Prostate gland (tissue), 2 donors: Measurements from ENCODE around the gene EEFSEC. TPM values are rescaled to one million over a fixed set of nuclear protein-coding genes. Genes with fewer than 3 reads are reported as not detected.

ENCODE experiments used
- DNase-seq: peaks from one replicate; pipeline ENCODE4 v3.0.0-alpha.2; 2019; ENCODE audit warnings: low spot score
- H3K27ac ChIP-seq, 2 donors: fragments of 200-600 bp; sonication (generic); 2 replicates each; pipeline ENCODE4 v1.5.1; 2017 to 2019
- H3K27me3 ChIP-seq: fragments of 200-600 bp; sonication (generic); replicated peaks from 2 replicates; pipeline ENCODE4 v1.5.1; 2019; ENCODE audit not compliant: insufficient read depth
- H3K36me3 ChIP-seq, 2 donors: fragments of 200-600 bp; sonication (generic); 1 replicate in 1 of 2; 2 replicates in 1 of 2; pipeline versions ENCODE4 v1.5.1 to v1.8.1; 2017 to 2019
- H3K4me1 ChIP-seq: fragments of 200-600 bp; sonication (generic); replicated peaks from 2 replicates; pipeline ENCODE4 v1.5.1; 2019
- H3K4me3 ChIP-seq, 2 donors: fragments of 200-600 bp; sonication (generic); 2 replicates each; pipeline ENCODE4 v1.5.1; 2017 to 2019
- H3K9me3 ChIP-seq: fragments of 200-600 bp; sonication (generic); 2 replicates; pipeline ENCODE4 v1.5.1; 2017
- CTCF ChIP-seq, 4 experiments: fragments of 200-600 bp in 2 of 4; fragments of 450-650 bp in 2 of 4; sonication (generic) in 2 of 4; IDR thresholded peaks; 1 replicate in 3 of 4; 2 replicates in 1 of 4; pipeline ENCODE4 v1.5.1; 2016 to 2019; ENCODE audit warnings: antibody characterized with exemption in 4 of 4, mild to moderate bottlenecking in 2 of 4, moderate library complexity in 2 of 4
- POLR2A ChIP-seq: fragments of 450-650 bp; IDR thresholded peaks from one replicate; pipeline ENCODE4 v1.6.1; 2016; ENCODE audit warnings: antibody characterized with exemption, mild to moderate bottlenecking
- POLR2AphosphoS5 ChIP-seq: sonication (generic); formaldehyde crosslinking; IDR thresholded peaks from one replicate; pipeline ENCODE4 v1.6.1; 2017; ENCODE audit warnings: antibody characterized with exemption
- WGBS: methylation state at CpG from one replicate; pipeline ENCODE4 v1.1.5; 2018; 5-methylcytosine and 5-hydroxymethylcytosine counted together
- intact Hi-C: fragments of 100-400 bp; cut with DNase I; formaldehyde crosslinking; loops from one replicate; pipeline ENCODE4 v1.14.2; 2022
- total RNA-seq, 2 donors: library from RNA; depleted of rRNA; stranded (reverse); fragments of >200 nt; gene quantifications; one replicate each; pipeline ENCODE4 v1.1.0, GENCODE V29; 2016

The EEFSEC gene
- total RNA-seq, 2 donors from 2014 or later, result 24.7 to 26.1 TPM

DNA sequence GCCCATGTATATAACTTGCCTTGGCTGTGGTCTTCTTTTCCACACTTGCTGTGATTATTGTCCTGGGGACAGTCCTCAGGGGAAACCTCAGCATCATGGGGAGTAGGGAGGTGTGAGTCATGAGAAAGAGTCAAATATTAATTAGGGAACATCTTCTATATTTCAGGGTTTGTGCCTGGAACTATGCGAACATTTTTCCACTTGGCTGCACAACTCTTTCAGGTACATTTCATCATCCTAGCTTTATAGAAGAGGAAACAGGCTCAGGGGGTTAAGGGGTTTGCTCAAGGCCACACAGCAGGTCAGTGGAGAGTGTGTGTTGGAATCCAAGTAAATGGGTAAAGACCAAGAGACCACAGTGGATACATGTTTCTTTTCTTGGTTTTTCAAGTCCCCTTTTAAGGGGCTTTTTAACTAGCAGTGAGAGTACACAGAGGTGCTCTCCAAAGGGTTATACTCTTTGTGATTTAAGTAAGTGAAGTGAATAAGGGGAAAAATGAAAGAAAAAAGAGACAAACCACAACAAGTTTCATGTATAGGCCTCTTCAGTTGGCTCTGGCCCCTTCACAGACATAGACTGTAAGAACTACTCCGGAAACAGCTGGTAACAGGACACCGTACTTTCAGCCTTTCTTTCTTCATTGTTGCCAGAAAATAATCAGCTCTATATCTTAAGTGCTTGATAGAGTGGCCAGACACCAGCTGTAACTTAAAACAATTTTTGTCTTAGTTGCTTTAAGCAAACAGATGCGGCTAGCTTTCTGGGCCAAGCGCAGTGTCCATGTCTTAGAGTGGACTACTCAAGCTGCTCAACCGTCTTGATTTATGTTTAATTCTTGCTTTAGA lies 64.6 kb downstream of the EEFSEC start:
- TF ChIP-seq CTCF (IDR thresholded peaks at IDR 0.05) (no peak), POLR2A (no peak), POLR2AphosphoS5 (no peak)
- DNase-seq, result no peak
- no peaks in the 10 kb centered on the region for H3K9me3 ChIP-seq
- intact Hi-C loops, result no loop called here
- no peak overlapping the region for H3K27ac ChIP-seq
- H3K27me3 ChIP-seq, result no peaks in the 10 kb centered on the region
- H3K4me1 ChIP-seq, result no peaks in the 10 kb centered on the region
- H3K4me3 ChIP-seq, result no peak overlapping the region
- 56% methylated on average over 6 of the region's 6 CpGs for WGBS
- no peaks in the 10 kb centered on the region for H3K36me3 ChIP-seq

DNA sequence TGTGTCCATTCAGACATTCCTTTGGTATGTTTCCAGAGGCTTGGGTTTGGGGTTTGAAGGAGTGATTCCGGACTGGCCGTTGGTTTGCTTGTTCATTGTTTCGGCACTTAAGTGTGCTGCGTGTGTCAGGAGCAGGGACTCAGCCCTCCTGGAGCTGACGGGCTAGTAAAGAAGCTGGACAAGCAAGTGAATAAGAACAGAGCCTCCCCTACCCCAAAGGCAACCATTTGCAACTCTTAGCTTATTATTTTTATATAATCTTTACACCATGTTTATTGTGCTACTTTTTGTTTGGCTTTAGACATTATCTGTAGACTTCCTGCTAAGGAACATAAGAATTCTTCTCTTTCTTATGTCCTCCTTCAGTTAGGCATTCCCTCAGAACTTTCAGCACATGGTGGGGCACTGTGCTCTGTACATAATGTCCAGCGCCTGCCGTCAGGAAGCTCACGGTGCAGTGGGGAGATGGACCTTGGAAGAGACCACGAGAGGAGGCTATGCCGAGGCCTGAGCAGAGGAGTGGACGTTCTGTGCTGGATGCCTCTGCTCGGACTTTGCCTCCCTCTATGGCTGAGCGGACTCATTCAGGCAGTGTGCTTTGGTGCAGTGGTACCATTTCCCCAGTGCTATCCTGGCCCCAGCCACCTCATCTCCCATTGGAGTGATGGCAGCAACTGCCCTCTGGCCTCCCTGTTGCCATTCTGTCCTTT lies 65.4 kb downstream of the EEFSEC start:
- Histone ChIP-seq H3K4me1 (no peaks in the 10 kb centered on the region), H3K4me3 (no peak overlapping the region), H3K36me3 (no peaks in the 10 kb centered on the region), H3K9me3 (no peaks in the 10 kb centered on the region), H3K27me3 (no peaks in the 10 kb centered on the region), H3K27ac (no peak overlapping the region)
- intact Hi-C loops, result no loop called here
- 68% methylated on average over 13 of the region's 13 CpGs for WGBS
- no peak for DNase-seq
- TF ChIP-seq POLR2AphosphoS5 (no peak), CTCF (IDR thresholded peaks at IDR 0.05) (no peak), POLR2A (no peak)

- DNase-seq, result no peak
- no peak overlapping the region for H3K4me3 ChIP-seq
- 92% methylated on average over 3 of the region's 3 CpGs for WGBS
- intact Hi-C loops, result no loop called here
- no peak overlapping the region for H3K27ac ChIP-seq
- TF ChIP-seq POLR2A (no peak), CTCF (IDR thresholded peaks at IDR 0.05) (no peak), POLR2AphosphoS5 (no peak)
- H3K27me3 ChIP-seq, result no peaks in the 10 kb centered on the region
- no peaks in the 10 kb centered on the region for H3K9me3 ChIP-seq
- no peaks in the 10 kb centered on the region for H3K36me3 ChIP-seq
- peaks cover 4% of the 10 kb centered on the region for H3K4me1 ChIP-seq
Observed at GRCh38 chr3:128221328-128221727, 68.0 kb downstream of the EEFSEC start.

GRCh38 chr3:128222796-128223385 lies 69.6 kb downstream of the EEFSEC start:
- H3K36me3 ChIP-seq, result no peaks in the 10 kb centered on the region
- H3K4me1 ChIP-seq, result peaks cover 4% of the 10 kb centered on the region
- H3K27me3 ChIP-seq, result no peaks in the 10 kb centered on the region
- no peaks in the 10 kb centered on the region for H3K9me3 ChIP-seq
- no peak overlapping the region for H3K27ac ChIP-seq
- intact Hi-C loops, result no loop called here
- no peak for DNase-seq
- no peak overlapping the region for H3K4me3 ChIP-seq
- TF ChIP-seq POLR2A (no peak), CTCF (IDR thresholded peaks at IDR 0.05) (no peak), POLR2AphosphoS5 (no peak)
